ENCODE results near the gene PARD3B.

DNA sequence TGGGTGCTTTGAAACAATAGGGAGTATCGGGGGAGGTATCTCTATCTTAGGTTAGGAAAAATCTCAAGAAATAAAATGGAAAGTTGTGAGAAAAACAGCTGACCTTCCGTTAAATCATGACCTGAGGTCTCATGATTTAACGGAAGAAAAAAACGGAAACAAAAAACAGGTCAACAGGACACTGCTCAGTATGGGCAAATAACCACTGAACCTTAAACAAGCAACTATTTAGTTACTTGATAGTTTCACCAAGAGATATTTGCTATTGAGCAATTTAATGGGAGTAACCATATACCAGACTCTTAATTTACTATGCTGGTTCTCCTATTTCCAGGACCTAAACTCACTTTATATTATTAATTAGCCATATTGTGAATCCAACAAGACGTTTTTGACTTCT is 150.8 kb downstream of the PARD3B start:
- no peak for TF ChIP-seq CTCF (conservative IDR thresholded peaks at IDR 0.05; ENCODE audit: low read depth in 2 of 2)
- TF ChIP-seq EZH2 (IDR thresholded peaks at IDR 0.05; ENCODE audit: low read depth, unreplicated experiment), result no peak
- no peak for TF ChIP-seq EZH2phosphoT487 (IDR thresholded peaks at IDR 0.05; ENCODE audit: unreplicated experiment)
- no peak for TF ChIP-seq REST (IDR thresholded peaks at IDR 0.05; ENCODE audit: unreplicated experiment)
- no peak for TF ChIP-seq POLR2AphosphoS5 (IDR thresholded peaks at IDR 0.05; ENCODE audit: low read depth)
- no peak for TF ChIP-seq CREB1 (CRISPR knock-in tag; IDR thresholded peaks at IDR 0.05; ENCODE audit: low read depth)
- TF ChIP-seq ZNF114 (CRISPR knock-in tag; IDR thresholded peaks at IDR 0.05), result no peak
